GM18505 (cell line): ENCODE data around the gene SIAH3.

Experiments used
- ATAC-seq: cut with Tn5 transposase; IDR thresholded peaks from one replicate; pipeline ENCODE4 v1.9.1; 2021; ENCODE audit not compliant: unreplicated experiment
- POLR2A ChIP-seq: IDR thresholded peaks from 4 replicates; pipeline ENCODE4 v1.6.1; 2011; ENCODE audit warnings: borderline replicate concordance; ENCODE audit not compliant: insufficient read depth, insufficient read length; ENCODE audit errors: extremely low read depth

Gene SIAH3

DNA sequence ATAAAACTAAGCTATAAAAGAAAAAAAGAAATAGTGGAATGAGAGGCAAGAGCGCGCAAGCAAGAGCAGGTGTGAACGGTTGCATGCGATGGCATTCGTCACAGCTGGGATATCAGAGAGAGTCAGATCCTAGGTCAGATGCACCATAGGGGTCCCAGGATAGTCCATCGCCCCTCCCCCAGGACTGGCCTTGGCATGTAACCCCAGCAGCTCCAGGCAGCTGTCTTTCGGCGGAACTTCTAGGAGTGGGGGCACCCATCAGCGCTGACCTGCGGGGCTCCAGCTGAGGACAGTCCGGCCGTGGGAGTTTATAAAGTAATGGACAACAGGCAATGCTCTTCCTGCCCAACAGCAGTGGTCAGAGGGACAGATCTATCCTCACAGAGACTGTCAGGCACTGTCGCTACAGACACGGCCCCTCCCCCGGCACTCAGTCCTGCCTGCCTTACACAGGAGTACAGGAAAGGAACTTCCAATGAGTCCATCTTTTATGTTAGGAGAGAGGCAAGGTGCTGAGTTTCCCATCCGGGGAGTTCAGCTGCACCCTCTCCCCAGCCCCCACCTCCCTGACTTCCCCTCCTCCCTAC, 1.4 kb downstream of the SIAH3 start:
- no peak for TF ChIP-seq POLR2A
- no peak for ATAC-seq

DNA sequence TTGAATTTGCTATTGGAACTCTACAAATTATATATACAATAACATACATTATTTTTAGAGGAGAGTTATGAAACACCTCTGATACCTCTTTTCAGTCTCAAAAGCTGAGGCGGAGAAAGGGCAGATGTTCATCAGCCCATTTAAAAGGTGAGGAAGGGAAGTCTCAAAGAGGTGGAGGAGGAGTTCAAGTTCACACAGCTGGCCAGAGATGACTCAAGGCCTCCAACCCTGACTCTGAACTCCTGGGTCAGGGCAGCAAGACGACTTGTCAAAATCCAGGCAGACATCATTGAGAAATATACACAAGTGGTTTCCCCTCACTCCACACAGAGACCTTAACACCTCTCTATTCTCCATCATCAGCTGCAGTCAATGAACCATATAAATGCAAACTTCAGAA, 2.1 kb downstream of the SIAH3 start:
- no peak for ATAC-seq
- no peak for TF ChIP-seq POLR2A

DNA sequence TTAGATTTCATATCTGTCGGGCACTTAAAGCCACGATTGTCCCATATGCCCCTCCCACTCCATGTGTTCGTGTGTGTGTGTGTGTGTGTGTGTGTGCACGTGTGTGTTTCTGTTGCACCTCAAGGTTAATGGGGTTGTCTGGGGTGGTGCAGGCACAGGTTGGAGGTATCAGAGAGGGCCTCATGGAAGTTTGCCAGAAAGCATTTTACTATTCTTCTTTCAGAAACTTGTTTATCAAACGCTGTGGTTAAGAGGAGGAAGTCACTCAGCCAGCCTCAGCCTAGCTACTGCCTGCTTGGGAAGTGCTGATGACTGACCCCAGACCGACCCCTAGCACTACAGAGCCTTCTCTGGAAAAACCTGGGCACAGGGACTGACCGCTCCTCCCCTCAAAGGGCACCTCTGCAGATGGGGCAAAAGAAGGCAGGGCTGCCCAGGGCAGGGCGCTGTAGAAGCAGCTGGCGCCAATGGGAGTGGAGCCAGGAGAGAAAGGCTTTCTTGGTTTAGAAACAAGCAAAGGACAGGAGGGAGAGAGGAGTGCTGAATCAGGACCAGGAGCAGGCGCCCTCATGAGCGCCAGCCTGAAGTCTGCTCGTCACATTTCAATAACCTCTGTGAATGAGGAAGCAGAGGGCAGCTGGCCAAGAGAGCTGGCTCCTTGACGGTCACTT, 3.9 kb downstream of the SIAH3 start:
- TF ChIP-seq POLR2A: no peak
- no peak for ATAC-seq

DNA sequence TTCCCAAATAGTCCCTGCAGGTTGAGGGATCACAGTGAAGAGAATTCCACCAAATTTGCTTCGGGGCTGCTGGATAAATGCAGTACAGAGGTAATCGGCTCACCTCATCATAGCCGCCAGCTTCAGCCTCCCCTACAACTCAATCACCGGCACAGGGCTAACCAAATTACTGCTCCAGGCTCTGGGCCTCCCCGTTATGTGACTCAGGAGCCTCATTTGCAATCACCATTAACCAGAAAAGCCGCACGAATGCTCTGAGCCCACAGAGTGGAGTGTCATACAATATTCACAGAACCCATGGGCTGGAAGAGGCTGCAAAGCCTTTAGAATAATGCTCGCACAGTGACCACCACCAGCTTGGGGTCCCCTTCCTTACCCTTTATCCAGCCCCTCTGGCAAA, 4.9 kb downstream of the SIAH3 start:
- no peak for TF ChIP-seq POLR2A
- ATAC-seq: no peak

DNA sequence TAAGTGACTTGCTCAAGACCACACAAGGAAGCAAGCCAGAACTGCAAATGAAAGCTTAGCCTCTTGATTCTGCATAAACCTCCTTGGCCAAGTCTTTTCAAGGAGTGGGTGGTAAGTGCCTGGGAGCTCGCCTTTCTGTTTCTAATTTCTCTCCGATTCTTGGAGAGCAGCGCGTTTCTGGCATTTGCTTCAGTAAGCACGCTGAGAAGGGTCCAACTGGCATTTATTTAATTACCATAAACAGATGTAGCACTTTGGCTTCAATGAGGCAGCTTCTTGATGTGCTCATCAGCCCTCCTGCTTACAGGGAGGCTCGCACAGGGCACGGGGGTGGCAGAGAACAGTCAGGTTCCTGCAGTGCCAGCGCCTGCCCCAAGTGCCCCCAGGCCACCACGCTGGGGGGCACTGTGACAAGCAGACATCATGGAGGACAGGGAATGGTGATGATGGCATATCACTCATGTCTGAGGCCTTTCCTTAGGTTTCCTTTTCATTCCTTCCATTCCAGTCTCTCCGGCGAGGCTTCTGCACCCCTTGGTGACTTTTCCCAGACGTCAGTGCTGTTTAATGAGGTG, 13.3 kb downstream of the SIAH3 start:
- no peak for ATAC-seq
- no peak for TF ChIP-seq POLR2A

DNA sequence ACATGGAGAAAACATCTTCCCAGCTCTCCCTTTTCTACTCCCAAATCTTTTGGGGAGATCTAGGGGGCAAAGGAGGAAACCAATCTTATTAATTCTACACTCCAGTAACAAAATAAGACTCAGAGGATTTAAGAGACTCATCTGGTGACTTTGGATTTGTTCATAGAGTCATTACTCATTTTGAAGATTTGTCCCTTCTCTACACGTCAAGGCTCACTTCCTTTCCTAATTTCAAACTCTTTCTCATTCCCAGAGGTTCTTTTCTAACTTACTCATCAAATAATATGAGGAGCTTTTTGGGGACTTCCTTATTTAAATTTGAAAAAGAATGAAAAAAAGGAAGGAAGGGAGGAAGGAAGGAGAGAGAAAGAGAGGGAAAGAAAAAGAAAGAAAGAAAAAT, 14.4 kb downstream of the SIAH3 start:
- ATAC-seq: no peak
- no peak for TF ChIP-seq POLR2A

DNA sequence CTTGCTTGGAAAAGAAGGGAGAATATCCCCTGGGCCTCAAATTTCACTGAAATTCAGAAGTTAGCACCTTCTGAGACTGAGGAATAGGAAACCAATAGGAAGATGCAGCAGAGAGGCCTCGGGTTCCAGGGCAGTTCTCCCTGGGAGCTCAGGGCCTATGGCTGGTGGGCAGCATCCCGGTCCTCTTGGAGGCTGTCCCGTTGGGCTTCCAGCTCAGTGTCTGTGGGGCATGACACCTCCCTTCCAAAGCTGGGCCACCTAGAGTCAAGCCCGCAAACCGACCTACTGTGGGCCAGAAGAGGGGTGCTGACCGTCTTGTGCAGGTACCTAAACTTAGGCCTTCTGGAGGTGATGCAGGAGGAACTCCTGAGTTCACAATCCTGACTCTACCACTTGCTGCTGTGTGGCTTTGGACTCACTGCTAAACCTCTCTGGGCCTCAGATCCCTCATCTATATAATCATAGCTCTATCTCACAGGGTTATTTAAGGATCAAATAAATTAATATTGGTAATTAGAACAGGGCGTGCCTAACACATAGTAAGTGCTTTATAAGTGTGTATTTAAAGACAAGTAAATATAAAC, 17.1 kb downstream of the SIAH3 start:
- ATAC-seq: no peak
- TF ChIP-seq POLR2A: no peak

DNA sequence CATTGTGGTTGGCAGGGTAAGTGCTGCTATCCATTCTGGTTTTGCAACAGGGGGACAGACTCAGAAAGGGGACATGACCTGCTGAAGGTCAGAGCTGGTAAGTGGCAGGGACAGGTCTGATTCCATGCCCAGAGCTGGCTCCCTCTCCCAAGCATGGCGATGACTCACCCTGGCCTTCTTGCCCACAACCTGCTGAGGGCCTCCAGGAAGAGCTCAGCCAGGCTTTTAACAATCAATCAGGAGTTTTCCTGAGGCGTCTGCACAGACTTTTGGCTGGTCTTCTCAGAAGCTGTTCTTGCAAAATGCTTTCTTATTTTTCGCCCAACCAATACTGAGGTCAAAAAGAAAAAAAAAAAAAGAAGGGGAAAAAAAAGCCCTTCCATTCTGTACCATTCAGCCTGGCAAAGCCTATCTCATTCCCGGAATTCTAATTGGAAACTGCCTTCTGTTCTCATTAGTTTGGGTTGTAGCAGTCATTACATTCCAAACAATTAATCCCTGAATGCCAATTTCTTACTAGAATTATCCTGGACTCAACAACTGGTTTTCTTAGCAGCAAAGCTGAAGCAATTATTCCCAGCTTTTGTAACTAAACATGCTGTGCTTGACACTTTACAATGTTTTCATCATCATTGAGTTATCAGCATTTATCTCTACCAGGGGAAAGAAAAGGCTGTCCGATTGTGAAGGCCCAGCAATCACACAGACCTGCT, 17.7 kb downstream of the SIAH3 start:
- ATAC-seq: no peak
- TF ChIP-seq POLR2A: no peak

DNA sequence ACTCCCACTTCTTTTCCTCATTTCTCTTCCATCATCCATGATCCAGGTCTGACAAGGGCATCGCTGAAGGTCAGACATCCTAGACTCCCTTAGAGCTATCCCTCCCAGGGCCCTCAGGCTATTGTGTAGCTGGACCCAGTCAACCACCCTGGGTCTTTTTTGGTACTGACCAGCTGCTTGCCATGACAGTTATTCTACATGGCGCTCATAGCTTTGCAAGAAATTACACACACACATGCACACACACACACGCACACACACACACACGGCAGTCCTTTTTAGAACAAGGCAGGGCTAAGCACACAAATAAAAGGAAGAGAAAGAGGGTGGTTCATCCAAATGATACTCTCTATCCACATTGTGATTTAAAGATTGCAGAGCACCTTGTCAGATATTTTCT, 18.3 kb downstream of the SIAH3 start:
- TF ChIP-seq POLR2A: no peak
- ATAC-seq: no peak

DNA sequence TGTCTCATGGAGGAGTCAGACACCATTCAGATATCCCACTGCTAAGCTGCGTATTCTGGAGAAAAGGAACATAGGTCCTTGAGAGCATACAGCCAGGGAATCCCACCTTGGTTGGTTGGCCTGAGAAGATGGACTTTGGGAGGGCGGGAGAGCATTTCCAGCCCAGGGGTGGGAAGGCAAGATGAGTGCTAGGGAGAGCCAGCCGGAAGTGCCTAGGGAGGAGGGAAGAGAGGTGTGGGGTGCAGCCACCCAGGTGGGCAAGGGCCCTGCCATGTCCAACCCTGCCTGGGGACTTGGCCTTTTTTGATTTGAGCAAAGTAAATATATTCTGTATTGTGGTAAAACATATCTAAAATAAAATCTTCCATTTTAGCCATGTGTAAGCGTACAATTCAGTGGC, 19.7 kb downstream of the SIAH3 start:
- TF ChIP-seq POLR2A: no peak
- no peak for ATAC-seq

DNA sequence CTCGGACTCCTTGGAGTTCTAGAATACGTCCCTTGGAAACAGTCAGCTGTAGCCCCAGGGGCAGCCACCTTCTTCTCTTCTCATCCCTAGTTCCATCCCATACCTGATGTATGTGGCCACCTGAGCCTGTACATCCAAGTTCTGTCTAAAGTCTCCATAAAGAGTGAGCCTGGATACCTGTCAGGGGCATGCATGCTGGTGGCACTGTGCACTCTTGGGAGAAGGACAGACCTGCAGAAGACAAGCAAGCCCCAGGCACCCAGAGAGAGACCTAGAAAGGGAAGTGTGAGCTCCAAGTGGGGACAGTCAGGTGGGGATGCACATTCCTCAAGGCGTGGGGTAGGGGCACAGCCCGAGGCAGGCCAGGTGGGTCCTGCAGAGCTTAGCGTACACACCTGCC, 21.4 kb downstream of the SIAH3 start:
- no peak for ATAC-seq
- no peak for TF ChIP-seq POLR2A

DNA sequence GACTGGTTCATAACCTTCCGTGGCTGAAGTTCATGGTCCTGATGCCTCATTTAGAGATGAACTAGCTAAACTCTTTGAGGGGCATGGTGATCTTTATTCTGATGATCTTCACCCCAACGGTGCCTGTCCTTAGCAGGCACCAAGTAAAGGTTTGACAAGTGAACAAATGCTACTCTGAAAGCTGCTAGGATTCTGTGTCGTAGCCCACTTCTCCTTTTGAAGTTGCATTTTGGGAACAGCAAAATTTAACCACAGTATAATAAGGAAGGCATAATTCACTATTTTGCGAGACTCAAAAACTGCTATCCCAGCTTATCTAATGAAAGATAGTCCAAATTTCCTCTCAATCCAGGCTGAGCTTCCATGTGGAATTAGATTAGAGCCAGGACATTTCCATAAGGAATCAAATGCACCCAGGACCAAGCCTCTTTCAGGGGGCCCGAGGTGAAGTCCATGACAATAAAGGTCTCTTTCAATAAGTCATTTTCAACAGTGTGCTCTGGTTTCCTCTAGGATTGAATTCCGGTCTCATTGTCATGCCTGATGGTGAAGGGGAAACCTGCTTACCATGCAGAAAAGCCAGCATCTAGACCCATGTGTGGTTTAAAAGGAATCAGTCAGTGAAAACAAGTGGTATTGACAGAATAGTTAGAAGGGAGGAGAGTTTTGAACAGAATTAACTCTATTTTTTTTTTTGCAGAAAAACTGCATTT, 23.1 kb downstream of the SIAH3 start:
- TF ChIP-seq POLR2A: no peak
- ATAC-seq: no peak

DNA sequence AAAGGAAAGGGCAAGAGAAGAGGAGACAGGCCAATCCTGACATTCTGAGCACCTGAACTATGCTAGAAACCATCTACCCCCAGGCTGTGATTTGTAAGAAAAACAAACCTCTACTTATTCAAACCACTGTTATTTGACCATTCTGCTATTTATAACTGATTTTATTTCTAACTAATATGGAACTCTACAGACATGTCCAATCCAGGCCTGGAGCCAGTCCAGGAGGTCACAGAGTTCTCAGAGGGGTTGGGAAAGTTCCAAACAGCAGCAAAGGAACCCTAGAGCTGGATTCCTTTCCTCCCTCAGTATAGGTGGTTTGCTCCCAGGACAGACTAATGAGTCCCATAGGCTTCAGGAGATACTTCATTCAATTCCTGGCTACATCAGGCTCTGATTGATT, 24.2 kb downstream of the SIAH3 start:
- TF ChIP-seq POLR2A: no peak
- ATAC-seq: no peak
